Memory B cell (primary cell): ENCODE data around the gene HAPSTR1.
"Not testable (repeated sequence)": the region's sequence is repeated elsewhere in the genome, so short reads cannot be mapped to it uniquely, and the experiment has no call there.

Experiments
- ATAC-seq: fragments of 150-1000 bp; cut with Tn5 transposase; 2 replicates; pipeline ENCODE4 v1.10.0; 2021; ENCODE audit warnings: low read depth, mild to moderate bottlenecking, moderate library complexity
- DNase-seq, 2 donors: peaks; one replicate each; pipeline ENCODE4 v3.0.0; 2022; ENCODE audit warnings: low spot score in 2 of 2
- H3K27ac Mint-ChIP-seq: one replicate; pipeline ENCODE4 v1.8.0; 2022; ENCODE audit warnings: mild to moderate bottlenecking, moderate library complexity, mixed read lengths
- H3K27me3 Mint-ChIP-seq: one replicate; pipeline ENCODE4 v1.8.0; 2022; ENCODE audit warnings: mixed read lengths
- H3K36me3 Mint-ChIP-seq: one replicate; pipeline ENCODE4 v1.8.0; 2022; ENCODE audit warnings: mild to moderate bottlenecking, mixed read lengths
- H3K4me1 Mint-ChIP-seq: one replicate; pipeline ENCODE4 v1.8.0; 2022; ENCODE audit warnings: mixed read lengths
- H3K4me3 Mint-ChIP-seq: one replicate; pipeline ENCODE4 v1.8.0; 2022; ENCODE audit warnings: mild to moderate bottlenecking, moderate library complexity, mixed read lengths
- H3K9me3 Mint-ChIP-seq: one replicate; pipeline ENCODE4 v1.8.0; 2022; ENCODE audit warnings: mixed read lengths

The HAPSTR1 gene

DNA sequence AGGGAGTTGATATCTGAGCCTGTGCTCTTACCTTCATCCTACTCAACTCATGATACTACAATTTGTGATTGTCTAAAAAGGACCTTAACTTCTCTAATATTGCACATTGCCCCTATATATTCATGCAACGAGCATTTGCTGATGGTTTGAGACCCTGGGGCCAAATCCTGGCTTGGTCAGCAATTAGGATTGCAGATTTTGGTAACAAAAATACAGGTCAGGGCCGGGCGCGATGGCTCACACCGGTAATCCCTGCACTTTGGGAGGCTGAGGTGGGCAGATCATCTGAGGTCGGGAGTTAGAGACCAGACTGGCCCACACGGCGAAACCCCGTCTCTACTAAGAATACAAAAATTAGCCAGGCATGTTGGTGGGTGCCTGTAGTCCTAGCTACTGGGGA lies 35.4 kb upstream of the HAPSTR1 start:
- H3K9me3 Mint-ChIP-seq = no peaks in the 10 kb centered on the region
- peaks cover 7% of the 10 kb centered on the region for H3K27me3 Mint-ChIP-seq
- H3K4me3 Mint-ChIP-seq = no peak overlapping the region
- H3K36me3 Mint-ChIP-seq = no peaks in the 10 kb centered on the region
- H3K27ac Mint-ChIP-seq = no peak overlapping the region
- peaks cover 6% of the 10 kb centered on the region for H3K4me1 Mint-ChIP-seq
- ATAC-seq (no peak), DNase-seq (no peak)

DNA sequence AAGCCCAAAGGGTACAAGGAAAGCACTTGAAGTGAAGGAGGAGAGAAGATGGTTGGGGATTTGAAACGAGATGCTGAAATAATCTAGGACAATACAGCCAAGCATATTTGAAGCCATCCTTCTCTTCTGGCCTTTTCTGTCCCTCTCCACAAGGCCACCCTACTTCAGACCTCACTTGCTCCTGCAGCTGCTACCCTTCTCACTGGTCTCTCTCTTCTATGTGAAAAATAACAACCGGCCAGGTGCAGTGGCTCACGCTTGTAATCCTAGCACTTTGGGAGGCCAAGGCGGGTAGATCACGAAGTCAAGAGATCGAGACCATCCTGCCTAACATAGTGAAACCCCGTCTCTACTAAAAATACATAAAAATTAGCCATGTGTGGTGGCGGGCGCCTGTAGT lies 33.2 kb upstream of the HAPSTR1 start:
- DNase-seq (no peak), ATAC-seq (no peak)
- Mint-ChIP-seq H3K36me3 (no peaks in the 10 kb centered on the region), H3K27me3 (peaks cover 3% of the 10 kb centered on the region), H3K4me3 (no peak overlapping the region), H3K9me3 (no peaks in the 10 kb centered on the region), H3K4me1 (peaks cover 14% of the 10 kb centered on the region), H3K27ac (no peak overlapping the region)

- Mint-ChIP-seq H3K27me3 (peaks cover 1% of the 10 kb centered on the region), H3K4me3 (no peak overlapping the region), H3K4me1 (peaks cover 14% of the 10 kb centered on the region), H3K36me3 (no peaks in the 10 kb centered on the region), H3K27ac (no peak overlapping the region), H3K9me3 (no peaks in the 10 kb centered on the region)
- DNase-seq = no peak
- ATAC-seq = no peak
These were observed 31.2 kb upstream of the HAPSTR1 start for GRCh38 chr16:9060225-9060624.

- DNase-seq (no peak), ATAC-seq (peak; percentile 78)
- no peaks in the 10 kb centered on the region for H3K36me3 Mint-ChIP-seq
- peaks cover 1% of the 10 kb centered on the region for H3K27me3 Mint-ChIP-seq
- peaks cover 14% of the 10 kb centered on the region for H3K4me1 Mint-ChIP-seq
- H3K27ac Mint-ChIP-seq = peak overlapping the region; percentile 22
- no peaks in the 10 kb centered on the region for H3K9me3 Mint-ChIP-seq
- peak overlapping the region; percentile 57 for H3K4me3 Mint-ChIP-seq
These were observed 30.1 kb upstream of the HAPSTR1 start for GRCh38 chr16:9061358-9061813.

DNA sequence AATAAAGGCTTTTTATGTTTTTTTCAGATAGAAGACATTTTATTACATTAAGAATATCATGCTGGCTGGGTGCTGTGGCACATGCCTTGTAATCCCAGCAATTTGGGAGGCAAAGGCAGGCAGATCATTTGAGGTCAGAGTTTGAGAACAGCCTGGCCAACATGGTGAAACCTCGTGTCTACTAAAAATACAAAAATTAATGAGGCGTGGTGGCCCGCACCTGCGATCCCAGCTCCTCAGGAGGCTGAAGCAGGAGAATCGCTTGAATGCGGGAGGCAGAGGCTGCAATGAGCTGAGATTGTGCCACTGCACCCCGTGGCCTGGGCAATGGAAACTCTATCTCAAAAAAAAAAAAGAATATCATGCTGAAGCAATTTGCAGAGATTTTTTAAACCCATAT lies 29.1 kb upstream of the HAPSTR1 start:
- DNase-seq (no peak), ATAC-seq (no peak)
- no peak overlapping the region for H3K4me3 Mint-ChIP-seq
- no peak overlapping the region for H3K27ac Mint-ChIP-seq
- H3K27me3 Mint-ChIP-seq = peaks cover 1% of the 10 kb centered on the region
- no peaks in the 10 kb centered on the region for H3K9me3 Mint-ChIP-seq
- peaks cover 14% of the 10 kb centered on the region for H3K4me1 Mint-ChIP-seq
- H3K36me3 Mint-ChIP-seq = no peaks in the 10 kb centered on the region

GRCh38 chr16:9065077-9065476 lies 26.4 kb upstream of the HAPSTR1 start:
- no peak overlapping the region for H3K4me3 Mint-ChIP-seq
- peaks cover 14% of the 10 kb centered on the region for H3K4me1 Mint-ChIP-seq
- H3K27me3 Mint-ChIP-seq = peaks cover 1% of the 10 kb centered on the region
- ATAC-seq (no peak), DNase-seq (no peak)
- H3K36me3 Mint-ChIP-seq = no peaks in the 10 kb centered on the region
- peaks cover 4% of the 10 kb centered on the region for H3K9me3 Mint-ChIP-seq
- no peak overlapping the region for H3K27ac Mint-ChIP-seq

GRCh38 chr16:9068886-9069285 lies 22.6 kb upstream of the HAPSTR1 start:
- no peak overlapping the region for H3K27ac Mint-ChIP-seq
- no peaks in the 10 kb centered on the region for H3K36me3 Mint-ChIP-seq

DNA sequence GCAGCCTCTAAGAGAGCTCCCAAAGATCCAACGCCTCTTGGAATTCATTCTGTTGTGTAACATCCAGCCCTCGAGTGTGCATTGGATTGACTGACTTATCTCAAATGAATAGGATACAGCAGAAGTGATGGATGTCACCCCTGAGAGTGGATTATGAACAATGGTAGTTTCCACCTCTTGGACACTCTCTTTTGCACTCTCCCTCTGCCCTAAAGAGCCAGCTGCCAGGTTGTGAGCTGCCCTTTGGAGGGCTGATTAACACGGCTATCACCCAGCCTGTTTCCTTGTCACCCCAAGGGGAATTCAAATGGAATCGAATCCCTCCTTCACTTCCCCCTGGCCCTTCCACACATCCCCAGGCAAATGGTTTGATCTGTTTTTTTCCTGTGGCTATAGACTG lies 21.2 kb upstream of the HAPSTR1 start:
- H3K27me3 Mint-ChIP-seq = no peaks in the 10 kb centered on the region
- H3K36me3 Mint-ChIP-seq = no peaks in the 10 kb centered on the region
- H3K27ac Mint-ChIP-seq = no peak overlapping the region
- ATAC-seq = no peak
- H3K9me3 Mint-ChIP-seq = peaks cover 4% of the 10 kb centered on the region
- DNase-seq = no peak
- no peak overlapping the region for H3K4me3 Mint-ChIP-seq
- H3K4me1 Mint-ChIP-seq = no peaks in the 10 kb centered on the region

More at GRCh38 chr16:9068886-9069285, 22.6 kb upstream of the HAPSTR1 start:
- no peak overlapping the region for H3K4me3 Mint-ChIP-seq
- ATAC-seq (no peak), DNase-seq (no peak)
- H3K9me3 Mint-ChIP-seq = peaks cover 4% of the 10 kb centered on the region
- H3K4me1 Mint-ChIP-seq = no peaks in the 10 kb centered on the region
- no peaks in the 10 kb centered on the region for H3K27me3 Mint-ChIP-seq

DNA sequence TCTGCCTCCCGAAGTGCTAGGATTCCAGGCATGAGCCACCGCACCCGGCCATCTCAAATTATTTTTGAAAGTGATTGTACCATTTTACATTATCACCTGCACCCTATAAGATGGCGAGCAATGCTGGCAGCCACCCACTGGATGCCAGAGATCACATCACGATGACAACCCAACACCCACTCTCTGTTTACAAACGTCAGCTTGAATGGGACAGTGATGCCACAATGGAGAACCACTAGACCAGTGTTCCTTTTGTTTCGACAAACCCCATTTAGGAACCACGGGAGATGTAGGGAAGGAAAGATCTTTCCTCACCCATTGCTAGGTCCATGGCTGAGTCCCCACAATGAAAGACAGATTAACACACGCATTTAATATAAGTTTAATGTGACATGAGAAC lies 20.1 kb upstream of the HAPSTR1 start:
- H3K36me3 Mint-ChIP-seq = no peaks in the 10 kb centered on the region
- peaks cover under 1% of the 10 kb centered on the region for H3K4me1 Mint-ChIP-seq
- no peaks in the 10 kb centered on the region for H3K27me3 Mint-ChIP-seq
- DNase-seq (no peak), ATAC-seq (no peak)
- no peak overlapping the region for H3K27ac Mint-ChIP-seq
- H3K9me3 Mint-ChIP-seq = peaks cover 4% of the 10 kb centered on the region
- H3K4me3 Mint-ChIP-seq = no peak overlapping the region

DNA sequence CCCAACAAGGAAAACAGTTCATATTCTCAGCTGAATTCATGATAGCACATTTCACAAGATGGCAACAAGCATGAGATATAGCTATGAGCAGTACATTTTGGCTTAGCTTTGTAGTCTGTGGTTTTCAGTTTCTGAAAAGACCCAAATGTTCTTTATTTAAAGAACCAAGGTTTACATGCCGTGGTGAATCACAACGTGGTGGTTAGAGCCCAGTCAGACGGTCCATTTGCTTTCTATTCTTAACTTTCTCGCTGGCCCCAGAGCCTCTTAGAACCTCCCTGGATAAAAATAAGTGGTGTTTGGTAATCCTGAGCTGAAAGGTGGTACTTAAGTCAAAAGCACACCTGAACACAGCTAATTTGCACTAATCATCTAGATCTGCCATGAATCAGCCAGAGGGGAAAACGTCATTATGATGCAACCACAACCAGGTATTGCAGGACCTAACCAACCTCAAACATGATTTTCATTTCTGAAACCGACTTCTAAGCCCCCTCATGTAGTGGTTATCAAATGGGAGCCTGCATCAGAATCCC lies 18.6 kb upstream of the HAPSTR1 start:
- no peak for ATAC-seq
- H3K36me3 Mint-ChIP-seq = no peaks in the 10 kb centered on the region
- H3K4me3 Mint-ChIP-seq = no peak overlapping the region
- H3K27me3 Mint-ChIP-seq = no peaks in the 10 kb centered on the region
- H3K9me3 Mint-ChIP-seq = peaks cover 4% of the 10 kb centered on the region
- peaks cover 10% of the 10 kb centered on the region for H3K4me1 Mint-ChIP-seq
- H3K27ac Mint-ChIP-seq = no peak overlapping the region
- DNase-seq = no peak

DNA sequence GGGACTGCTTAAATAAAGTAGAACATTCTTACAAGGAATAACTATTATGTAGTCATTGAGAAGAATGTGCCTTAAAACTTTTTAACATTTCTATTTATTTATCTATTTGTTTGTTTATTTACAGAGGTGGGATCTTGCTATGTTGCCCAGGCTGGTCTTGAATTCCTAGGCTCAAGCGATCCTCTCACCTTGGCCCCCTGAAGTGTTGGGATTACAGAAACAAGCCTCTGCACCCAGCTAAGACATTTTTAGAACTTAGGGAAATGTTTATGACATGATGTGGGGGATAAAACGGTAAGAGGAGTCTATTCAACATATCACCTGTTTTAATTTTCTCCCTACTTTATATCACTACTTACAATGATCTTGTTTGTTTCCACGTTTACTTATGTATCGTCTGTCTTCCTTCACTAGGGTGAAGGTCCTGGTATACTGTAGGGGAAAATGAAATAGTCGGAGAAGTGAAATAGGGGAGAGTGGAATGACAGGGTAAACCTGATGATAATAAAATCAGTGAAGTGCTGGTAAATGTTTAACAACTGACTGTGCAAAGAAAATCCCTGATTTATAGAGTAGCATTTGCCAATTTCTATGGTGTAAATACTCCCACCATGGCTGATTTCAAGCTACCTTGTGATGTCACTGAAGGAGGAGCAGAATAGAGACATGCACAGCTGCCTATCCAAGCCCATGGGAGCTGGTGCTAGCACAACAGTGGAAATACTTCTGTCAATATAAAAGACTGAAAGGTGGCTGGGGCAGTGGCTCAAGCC lies 16.0 kb upstream of the HAPSTR1 start:
- no peak overlapping the region for H3K27ac Mint-ChIP-seq
- no peak overlapping the region for H3K4me3 Mint-ChIP-seq
- DNase-seq (no peak), ATAC-seq (no peak)
- peaks cover 14% of the 10 kb centered on the region for H3K4me1 Mint-ChIP-seq
- H3K9me3 Mint-ChIP-seq = no peaks in the 10 kb centered on the region
- no peaks in the 10 kb centered on the region for H3K27me3 Mint-ChIP-seq
- H3K36me3 Mint-ChIP-seq = peaks cover 4% of the 10 kb centered on the region

GRCh38 chr16:9077091-9077809 lies 14.2 kb upstream of the HAPSTR1 start:
- no peaks in the 10 kb centered on the region for H3K27me3 Mint-ChIP-seq
- peak overlapping the region; percentile 78 for H3K27ac Mint-ChIP-seq
- H3K4me1 Mint-ChIP-seq = peaks cover 14% of the 10 kb centered on the region
- H3K4me3 Mint-ChIP-seq = peak overlapping the region; percentile 22
- H3K36me3 Mint-ChIP-seq = peaks cover 4% of the 10 kb centered on the region
- DNase-seq (no peak), ATAC-seq (peak; percentile 73)
- H3K9me3 Mint-ChIP-seq = no peaks in the 10 kb centered on the region

GRCh38 chr16:9078467-9079429 lies 12.7 kb upstream of the HAPSTR1 start:
- not testable (repeated sequence) for H3K27me3 Mint-ChIP-seq, H3K36me3 Mint-ChIP-seq, H3K4me3 Mint-ChIP-seq, H3K9me3 Mint-ChIP-seq
- Mint-ChIP-seq H3K4me1 (peaks cover 14% of the 10 kb centered on the region), H3K27ac (peak overlapping the region; percentile 38)
- DNase-seq (peak in 1 of 2 donors; percentile 24), ATAC-seq (peak; percentile 84)
